Stimulated activated CD8-positive, alpha-beta memory T cell treated with anti-CD3 and anti-CD28 coated beads, Interleukin-12 subunit alpha, Interleukin-12 subunit beta, amount 100 ng/mL, for 24 hours (primary cell): Measurements from ENCODE around the gene PISD.
"Not testable (repeated sequence)": the region's sequence is repeated elsewhere in the genome, so short reads cannot be mapped to it uniquely, and the experiment has no call there.

ENCODE experiments used
- DNase-seq: peaks from one replicate; pipeline ENCODE4 v3.0.0-alpha.2; 2020; ENCODE audit errors: extremely low read depth

The PISD gene

DNA sequence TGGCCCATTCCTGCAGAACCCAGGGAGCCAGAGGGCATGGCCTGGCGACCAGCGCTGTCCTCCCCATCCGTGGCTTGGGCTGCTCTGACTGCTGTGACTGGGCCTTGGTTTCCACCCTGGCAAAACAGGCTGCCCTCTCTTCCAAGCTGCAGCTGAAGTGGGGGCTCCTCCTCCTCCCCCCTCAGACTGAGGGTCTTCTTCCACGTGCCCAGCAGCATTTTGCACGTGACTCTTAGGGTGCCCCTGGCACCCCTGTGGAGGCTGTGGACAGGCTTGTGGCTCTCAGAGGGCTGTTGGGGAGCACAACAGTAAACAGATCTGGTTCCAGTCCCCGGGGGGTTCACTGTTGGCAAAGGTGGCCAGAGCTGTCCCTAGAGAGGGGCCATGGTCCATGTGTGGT, 51.4 kb downstream of the PISD start:
- DNase-seq = no peak

DNA sequence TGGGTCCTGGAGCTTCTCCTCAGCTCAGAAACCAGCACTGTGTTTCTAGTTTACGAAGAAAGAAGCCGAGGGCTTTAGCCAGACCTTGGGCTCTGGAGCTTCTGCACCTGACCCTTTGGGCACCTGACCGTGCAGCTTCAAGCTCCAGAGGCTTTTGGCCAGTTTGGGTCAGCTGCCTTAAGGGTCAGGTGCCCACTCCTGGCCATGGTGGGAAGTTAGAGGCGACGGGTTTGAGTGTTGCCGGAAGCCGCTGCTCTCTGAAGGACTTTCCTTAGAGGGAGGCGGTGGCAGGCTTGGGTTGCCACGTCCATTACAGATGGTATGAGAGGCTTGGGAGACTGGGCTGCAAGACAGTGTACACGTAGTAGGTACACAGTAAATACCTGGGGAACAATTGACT, 52.3 kb downstream of the PISD start:
- no peak for DNase-seq

DNA sequence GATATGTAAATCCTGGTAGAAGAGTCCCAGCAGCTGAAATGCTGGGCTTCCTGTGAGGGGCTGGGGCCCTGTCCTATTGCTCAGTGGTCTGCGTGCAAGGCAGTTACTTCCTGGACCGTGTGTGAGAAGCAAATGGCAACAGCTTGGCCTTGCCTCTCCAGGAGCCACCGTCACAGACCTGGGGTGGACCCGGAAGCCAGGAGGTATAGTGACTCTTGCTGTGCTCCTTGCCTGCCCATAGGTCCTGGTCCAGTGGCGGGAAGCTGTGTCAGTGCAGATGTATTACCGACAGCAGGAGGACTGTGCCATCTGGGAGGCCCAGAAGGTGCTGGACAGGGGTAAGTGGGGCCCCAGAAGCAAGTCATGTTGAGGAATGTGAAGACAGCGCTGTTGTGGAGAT, 54.3 kb downstream of the PISD start:
- DNase-seq = no peak

DNA sequence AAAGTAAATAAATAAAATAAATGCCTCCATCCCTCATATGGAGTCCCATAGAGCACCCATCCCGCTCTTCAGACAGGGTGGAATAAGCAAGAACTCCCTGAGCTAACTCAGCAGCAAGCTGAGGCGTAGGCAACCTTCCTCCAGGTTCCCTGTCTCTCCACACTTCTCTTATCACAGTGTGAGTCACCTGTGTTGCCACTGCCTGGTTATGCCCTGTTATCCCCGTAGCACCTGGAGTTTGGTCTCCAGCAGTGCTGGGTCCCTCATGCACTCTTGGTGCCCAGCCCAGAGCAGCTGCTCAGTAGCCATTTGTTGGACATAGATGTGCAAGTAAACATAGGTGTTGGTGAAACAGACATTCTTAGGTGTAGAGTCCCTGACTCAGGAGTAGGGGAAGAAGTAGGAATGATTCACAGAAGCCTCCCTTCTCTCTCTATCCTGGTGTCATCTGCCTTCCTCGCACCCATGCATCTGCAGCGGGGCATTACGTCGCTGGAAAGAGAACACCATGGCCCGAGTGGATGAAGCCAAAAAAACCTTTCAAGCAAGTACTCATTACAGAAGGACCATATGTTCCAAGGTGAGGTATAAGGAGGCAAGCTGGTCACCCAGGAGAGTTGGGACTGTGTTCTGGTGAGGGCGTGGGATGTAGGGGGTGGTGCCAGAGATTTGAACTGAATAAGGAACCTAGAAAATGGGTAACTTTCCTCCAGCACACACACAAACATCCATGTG, 56.0 kb downstream of the PISD start:
- no peak for DNase-seq

DNA sequence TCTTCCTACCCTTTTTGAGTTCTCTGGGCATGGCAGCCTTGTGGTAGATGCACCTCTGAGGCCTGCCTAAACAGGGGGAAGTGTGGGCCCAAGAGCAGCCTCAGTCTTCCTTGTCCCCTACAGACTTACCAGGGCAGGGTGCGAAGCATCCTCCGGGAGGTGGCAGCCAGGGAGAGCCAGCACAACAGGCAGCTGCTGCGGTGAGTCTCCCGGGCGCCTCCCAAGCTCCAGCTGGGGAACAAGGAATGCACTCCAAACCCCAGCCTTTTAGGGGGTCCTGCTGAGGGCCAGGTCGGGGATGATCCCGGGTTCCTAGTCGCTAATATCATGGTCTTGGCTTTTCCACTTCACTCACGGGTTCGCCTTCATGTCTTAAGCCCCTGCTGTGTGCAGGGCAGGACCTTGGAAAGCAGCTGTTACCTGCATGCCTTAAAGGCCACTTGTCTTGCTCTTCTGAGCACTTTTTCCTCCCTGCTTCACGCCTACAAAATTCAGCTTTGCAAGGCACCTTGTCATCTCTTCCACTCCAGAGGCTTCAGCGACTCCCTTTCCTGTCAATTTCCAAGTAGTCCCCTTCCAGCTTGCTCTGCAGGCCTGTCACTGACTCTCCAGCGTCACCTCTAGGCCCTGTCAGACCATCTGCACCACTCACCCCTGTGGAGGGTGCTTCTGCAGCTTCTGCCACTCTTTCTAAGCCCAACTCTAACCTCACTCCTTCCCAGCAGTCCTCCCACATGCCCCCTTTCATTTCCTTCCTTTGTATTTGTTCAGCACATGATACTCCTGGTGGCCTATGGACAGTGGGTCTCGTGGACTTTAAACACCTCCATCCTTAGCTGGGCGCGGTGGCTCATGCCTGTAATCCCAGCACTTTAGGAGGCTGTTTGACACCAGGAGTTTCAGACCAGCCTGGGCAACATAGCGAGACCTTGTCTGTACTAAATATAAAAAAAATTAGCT, 57.0 kb downstream of the PISD start:
- DNase-seq = no peak

DNA sequence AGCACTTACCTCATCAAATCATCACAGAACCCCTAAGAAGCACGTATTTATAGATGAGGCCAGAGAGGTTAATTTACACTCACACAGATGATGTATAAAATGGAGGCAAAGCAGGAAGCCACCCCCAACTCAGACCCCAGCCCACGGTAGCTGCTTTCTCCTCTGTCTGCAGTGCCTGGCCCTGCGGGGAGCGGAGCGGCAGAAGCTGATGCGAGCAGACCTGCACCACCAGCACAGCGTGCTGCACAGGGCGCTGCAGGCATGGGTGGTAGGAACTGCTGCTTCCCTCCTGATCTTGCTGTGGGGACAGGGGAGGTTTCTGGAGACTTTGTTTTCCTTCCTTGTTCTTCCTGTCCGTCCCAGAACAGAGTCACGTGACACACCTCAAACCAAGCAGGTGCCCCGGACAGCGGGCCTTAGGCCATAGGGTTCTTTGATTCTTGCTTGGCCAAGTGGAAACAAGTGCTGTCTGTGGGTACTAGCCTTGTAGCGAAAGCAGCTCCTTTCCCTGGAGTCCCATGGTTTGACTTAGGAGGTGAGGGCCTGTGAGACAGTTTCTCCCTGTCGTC, 57.8 kb downstream of the PISD start:
- DNase-seq = no peak

DNA sequence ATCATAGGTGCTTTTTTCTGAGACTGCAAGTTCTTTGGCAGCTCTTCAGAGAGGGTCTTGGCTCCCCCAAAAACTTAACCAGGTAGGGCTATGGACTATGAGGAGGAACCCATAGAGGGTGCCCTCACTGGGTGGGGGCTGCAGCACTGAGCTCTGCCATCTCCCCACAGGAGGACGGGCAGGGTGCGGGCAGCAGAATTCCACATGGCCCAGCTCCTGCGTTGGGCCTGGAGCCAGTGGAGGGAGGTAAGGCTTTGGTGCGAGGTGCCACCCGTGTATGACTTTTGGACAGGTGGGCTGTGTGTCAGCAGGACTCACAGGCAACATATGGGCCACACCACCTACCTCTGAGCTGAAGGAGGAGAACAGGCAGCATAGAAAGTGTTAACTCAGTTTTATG, 58.4 kb downstream of the PISD start:
- no peak for DNase-seq

DNA sequence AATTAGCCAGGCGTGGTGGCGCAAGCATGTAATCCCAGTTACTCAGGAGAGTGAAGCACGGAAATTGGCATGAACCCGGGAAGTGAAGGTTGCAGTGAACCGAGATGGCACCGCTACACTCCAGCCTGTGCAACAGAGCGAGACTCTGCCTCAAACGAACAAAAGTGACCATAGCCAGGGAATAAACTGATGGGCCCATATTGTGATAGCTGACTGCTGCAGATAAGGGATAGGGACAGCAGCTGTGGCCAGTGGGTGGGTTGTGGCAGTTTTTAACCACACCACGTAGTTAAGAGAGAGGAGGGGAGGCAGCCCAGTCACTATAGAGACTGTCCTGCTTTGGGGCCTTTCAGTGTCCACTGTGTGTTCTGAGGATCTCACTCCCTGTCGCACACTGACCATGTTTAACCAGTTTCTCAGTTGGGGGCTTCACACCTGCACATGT, 58.9 kb downstream of the PISD start:
- DNase-seq = no peak

DNA sequence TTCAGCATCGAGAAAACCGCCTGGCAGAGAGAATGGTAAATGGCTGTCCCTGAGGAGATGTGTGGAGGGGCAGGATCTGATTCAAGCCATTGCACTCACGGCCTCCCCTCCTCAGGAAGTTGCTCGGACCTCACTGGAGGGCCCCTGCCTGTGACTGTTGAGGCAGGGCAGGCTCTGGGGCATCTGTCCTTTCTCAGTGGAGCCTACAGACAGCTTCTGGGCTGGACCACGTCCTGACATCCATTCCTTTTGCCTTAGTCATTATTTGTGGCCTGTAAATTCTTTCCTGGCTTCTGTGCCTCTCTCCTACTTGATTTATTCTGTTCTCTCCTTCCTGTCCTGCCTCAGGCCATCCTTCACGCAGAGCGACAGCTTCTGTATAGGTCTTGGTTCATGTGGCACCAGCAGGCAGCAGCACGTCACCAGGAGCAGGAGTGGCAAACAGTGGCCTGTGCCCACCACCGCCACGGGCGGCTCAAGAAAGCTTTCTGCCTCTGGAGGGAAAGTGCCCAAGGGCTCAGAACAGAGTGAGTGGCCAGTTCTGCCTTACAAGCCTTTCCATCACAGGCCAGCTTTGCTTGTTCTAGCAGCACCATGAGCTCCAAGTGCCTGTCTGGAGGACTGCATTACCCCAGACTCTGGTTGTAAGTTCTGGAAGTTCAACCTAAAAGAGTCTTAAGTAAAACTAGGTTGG, 59.6 kb downstream of the PISD start:
- no peak for DNase-seq

DNA sequence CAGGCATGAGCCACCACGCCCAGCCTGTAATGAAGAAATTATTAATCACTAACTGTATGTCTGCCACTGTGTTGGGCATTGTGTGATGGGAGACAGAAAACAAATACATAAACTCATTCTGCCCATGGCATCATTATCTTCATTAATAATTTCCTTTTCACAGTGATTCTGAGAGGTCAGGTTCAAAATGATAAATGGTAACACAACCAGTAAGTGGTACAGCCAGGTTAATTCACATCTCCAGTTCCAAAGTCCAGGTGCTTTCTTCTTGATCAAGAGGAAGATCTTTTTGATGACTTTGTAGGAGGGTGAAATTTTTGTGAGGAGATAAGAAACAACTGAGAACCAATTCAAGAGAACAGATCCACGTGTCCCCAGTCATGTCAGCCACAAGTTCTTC, 66.7 kb downstream of the PISD start:
- DNase-seq = no peak

DNA sequence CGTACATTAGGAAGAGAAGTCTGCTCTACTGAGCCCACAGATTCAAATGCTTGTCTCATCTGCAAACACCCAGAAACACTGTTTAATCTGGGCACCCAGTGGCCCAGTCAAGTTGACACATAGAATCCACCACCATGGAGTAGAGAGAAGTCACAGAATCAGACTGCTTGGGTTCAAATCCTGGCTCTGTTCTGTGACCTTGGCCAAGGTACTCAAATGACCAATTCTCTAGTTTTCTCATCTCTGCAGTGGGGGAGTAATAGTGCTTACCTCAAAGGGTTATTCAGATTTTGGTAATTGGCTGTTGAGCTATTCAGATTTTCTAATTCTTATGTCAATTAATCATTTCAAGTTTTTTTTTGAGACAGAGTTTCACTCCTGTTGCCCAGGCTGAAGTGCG, 71.9 kb downstream of the PISD start:
- DNase-seq = not testable (repeated sequence)

DNA sequence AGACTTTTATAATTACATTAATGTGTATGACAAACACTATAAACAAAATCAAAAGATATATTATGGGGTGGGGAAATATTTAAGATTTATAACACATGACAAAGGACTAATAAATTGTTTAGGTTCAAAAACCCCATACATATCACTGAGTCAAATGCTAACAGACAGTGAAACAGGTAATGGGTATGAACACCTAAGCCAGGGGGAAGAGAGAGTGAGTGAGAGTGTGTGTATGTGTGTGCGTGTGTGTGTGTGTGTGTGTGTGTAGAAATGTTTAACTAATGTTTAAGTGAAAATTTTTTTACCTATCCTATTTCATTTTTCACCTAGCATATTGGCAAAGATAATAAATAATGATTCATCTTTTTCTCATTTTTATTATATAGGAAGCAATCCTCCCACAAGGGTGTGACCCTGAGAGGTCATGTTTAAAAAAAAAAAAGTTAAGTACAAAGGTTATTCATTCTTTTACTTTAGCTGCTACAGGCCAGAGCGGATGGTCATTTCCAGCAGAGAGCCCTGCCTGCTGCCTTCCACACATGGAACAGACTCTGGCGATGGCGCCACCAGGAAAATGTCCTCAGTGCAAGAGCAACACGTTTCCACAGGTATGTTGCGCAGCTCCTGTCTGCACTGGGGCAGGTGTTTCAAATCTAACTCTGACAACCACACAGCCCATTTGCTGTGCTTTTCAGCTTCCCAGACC, 72.9 kb downstream of the PISD start:
- DNase-seq = no peak

DNA sequence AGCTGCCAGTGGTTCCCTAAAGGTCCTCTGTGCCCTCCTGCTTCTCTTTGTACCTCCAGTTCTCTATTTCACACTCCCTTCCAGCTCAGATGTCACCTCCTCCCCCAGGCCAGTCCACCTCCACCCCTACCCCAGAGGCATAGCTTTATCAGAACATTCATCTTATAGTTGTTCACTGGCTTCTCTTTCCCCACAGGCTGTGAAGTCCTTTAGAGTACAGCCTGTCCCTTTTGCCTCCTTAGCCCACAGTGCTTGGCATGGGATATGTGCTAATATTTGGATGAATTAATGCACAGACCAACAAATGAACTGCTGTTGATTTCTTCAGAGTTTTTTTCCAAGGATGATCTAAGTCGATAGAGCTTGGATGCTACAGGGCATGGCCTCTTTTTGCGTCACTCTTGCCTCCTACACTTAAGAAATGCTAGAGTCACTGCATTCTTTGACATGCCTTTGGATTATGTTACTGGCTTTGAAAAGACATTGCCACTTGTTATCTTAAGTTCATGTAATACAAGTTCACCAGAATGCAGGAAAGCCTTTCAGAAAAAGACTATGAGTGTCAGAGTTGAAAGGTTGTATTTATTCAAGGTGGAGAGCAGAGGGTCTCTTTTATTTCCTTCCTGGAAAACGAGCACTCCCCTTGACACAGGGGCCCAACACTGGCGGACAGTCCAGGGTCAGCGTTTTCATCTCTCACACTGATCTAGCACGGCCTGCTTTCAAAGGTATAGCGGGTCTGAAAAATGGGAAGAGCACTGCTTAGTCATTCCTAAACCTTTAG, 75.7 kb downstream of the PISD start:
- no peak for DNase-seq

DNA sequence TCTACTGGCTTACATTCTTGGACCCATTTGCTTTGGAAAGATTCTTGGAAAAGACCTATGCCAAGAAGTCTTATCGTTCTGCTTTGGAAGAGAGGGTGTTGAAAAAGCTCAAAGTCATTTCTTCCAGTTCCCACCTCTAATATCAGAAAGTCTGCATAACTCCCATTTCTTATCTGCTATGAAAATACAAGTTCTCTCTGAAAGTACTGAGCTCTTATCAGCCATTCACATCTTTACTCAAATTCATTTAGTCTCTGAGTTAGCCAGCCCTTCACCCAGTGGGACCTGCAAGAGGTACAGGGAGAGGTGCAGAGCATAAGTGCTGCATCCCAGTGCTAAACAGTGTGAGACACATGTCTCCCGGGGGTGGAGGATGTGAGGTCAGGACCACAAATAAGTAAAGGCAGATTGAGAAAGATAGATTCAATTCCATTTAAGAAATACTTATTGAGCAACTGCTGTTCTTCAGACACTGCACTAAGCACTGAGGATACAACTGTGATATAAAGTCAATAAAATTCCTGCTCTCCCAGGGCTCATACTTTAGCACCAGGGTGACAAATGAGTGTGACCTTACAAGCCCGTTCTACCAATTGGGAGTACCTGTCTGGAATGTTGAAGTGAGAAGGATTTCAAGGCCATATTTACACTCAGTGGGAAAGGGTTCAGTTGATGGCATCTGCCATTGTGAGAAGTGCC, 76.7 kb downstream of the PISD start:
- DNase-seq = no peak

DNA sequence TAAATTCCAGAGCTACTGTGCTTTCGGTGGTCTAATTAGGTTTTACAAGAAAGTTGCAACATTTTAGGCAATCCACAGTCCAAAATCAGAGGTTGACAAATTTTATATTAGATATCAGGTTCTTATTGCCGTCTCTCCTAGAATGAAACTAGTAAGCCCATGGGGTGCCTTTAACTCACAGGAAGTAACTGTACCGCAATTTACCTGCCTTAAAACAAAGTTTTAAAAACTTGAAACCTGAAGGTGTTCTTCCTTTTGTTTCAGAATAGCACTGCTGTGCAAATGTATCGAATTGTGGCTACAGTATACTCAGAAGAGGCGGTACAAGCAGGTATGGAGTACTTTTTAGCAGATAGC, 77.2 kb downstream of the PISD start:
- no peak for DNase-seq

DNA sequence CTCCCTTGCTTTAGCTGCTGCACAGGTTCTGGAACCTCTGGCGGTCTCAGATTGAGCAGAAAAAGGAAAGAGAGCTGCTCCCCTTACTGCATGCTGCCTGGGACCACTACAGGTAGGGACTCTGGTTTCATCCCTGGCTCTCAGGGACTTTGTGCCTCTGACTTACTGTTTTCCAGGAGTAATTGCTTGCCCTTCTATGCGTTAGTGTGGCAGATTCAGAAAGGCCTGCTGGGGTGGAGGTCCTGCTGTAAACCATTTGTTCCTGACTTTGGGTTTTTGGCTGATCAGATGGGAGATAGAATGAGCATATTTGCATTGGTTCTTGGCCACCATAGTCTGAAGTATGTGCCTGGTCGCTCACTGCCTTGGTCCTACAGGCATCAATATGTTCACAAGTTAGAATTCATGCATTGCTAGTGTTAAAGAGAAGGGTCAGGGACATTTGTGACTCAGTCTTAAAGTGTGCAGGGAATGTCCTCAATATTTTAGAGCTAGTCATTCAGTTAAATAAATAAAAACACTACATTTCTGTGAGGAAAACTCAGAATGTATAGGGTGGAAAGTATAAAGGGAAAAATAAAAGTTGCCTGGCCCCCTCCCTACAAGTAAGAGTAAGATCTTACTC, 78.0 kb downstream of the PISD start:
- DNase-seq = no peak

DNA sequence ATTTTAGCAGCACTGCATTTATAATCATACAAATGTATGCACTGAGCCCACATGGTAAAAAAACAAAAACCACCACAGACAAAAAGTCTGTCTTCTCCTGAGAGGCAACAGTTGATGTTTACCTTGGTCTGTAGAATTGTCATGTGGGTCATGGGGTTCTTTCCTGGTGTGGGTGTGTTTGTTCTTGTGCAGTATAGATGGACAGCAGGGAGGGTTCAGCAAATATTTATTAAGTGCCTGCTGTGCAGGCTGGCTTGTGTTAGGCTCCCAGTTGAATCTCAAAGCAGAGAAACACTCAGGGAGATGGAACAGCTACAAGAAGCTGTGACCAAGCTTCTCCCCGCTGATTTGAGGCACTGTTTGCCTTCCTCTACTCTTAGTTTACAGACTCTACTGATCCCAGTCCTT, 82.2 kb downstream of the PISD start:
- no peak for DNase-seq

DNA sequence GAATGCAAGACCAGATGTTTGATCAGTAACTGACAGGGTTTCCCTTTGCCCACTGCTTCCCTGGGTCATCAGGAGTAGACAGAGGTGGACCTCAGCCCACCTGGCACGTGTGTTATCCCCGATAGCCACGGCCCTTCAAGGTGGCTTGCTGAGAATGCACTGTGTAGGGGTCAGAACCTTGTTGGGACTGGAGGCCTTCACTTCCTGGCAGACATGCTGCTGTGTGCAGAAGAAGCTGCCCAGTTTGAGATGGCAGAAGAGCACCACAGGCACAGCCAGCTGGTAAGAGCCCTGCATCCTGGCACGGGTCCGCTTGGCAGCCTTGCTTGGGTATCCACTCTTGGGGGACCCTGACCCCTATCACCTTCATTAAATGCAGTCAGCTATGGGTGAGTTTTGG, 83.8 kb downstream of the PISD start:
- DNase-seq = no peak

DNA sequence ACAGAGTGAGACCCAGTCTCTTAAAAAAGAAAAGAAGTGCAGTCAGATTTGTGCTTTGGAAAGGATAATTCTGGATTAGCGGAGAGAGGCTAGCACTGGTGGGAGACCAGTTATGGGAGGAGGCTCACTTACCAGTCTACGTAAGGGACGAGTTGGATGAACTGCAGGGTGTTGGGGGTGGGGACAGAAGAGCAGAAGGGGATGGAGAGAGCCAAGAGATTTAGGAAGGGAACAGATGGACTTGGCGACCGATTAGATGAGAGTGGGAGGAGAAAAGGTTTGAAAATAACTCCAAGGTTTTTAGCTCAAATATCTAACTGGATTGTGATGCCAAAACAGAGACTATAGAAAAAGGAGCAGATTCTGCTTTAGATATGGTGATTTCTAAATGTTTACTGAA, 84.3 kb downstream of the PISD start:
- no peak for DNase-seq

DNA sequence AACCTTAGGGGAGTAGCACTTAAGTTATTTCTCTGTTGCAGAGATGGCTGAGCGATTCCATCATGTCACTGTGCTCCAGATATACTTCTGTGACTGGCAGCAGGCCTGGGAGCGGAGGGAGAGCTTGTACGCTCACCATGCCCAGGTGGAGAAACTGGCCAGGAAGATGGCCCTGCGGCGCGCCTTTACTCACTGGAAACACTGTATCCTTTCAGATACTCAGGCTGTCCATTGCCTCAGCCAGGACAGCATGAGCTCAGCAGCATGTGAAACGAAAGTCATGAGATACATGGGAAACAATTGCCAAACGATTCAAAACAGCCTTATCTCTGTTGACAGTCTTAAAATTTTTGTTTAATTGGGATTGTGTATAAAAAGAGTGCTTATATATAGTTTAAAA, 86.8 kb downstream of the PISD start:
- DNase-seq = no peak
